H9 (cell line): ENCODE results near the gene SMARCC1. TPM values are rescaled to one million over a fixed set of nuclear protein-coding genes. Genes with fewer than 3 reads are reported as not detected.

Experiments
- DNase-seq: peaks from one replicate; pipeline ENCODE4 v3.0.0-alpha.2; 2017
- H2AFZ ChIP-seq: one replicate; pipeline ENCODE4 v1.6.1; 2013; ENCODE audit warnings: mild to moderate bottlenecking, low read length, control low read depth, moderate library complexity
- H2AK5ac ChIP-seq: 2 replicates; pipeline ENCODE4 v1.6.1; 2013; ENCODE audit warnings: low read length, control low read depth, mixed read lengths; ENCODE audit not compliant: insufficient read length
- H2BK120ac ChIP-seq: one replicate; pipeline ENCODE4 v1.6.1; 2013; ENCODE audit warnings: low read depth, mild to moderate bottlenecking, low read length, control low read depth, inconsistent platforms; ENCODE audit not compliant: poor library complexity, severe bottlenecking
- H2BK12ac ChIP-seq: 2 replicates; pipeline ENCODE4 v1.6.1; 2013; ENCODE audit warnings: low read length, control low read depth, mixed read lengths, low read depth; ENCODE audit not compliant: insufficient read length
- H2BK15ac ChIP-seq: 2 replicates; pipeline ENCODE4 v1.6.1; 2013; ENCODE audit warnings: low read depth, low read length, control low read depth
- H2BK20ac ChIP-seq: one replicate; pipeline ENCODE4 v1.6.1; 2013; ENCODE audit warnings: low read depth, mild to moderate bottlenecking, low read length, control low read depth, inconsistent platforms; ENCODE audit not compliant: poor library complexity, severe bottlenecking
- H2BK5ac ChIP-seq: 2 replicates; pipeline ENCODE4 v1.6.1; 2013; ENCODE audit warnings: low read length, control low read depth, mixed read lengths; ENCODE audit not compliant: insufficient read length
- H3K14ac ChIP-seq: 2 replicates; pipeline ENCODE4 v1.6.1; 2013; ENCODE audit warnings: low read length, control low read depth; ENCODE audit not compliant: insufficient read depth
- H3K18ac ChIP-seq: 2 replicates; pipeline ENCODE4 v1.6.1; 2013; ENCODE audit warnings: low read depth, mild to moderate bottlenecking, mixed read lengths, low read length, control low read depth; ENCODE audit not compliant: insufficient read length
- H3K23ac ChIP-seq: 2 replicates; pipeline ENCODE4 v1.6.1; 2013; ENCODE audit warnings: low read length, control low read depth, mixed read lengths, low read depth; ENCODE audit not compliant: insufficient read length
- H3K23me2 ChIP-seq: 2 replicates; pipeline ENCODE4 v1.6.1; 2013; ENCODE audit warnings: low read depth, mild to moderate bottlenecking, mixed read lengths, low read length, control low read depth; ENCODE audit not compliant: insufficient read length, poor library complexity, severe bottlenecking
- H3K27ac ChIP-seq: 2 replicates; pipeline ENCODE4 v1.5.1; 2013; ENCODE audit warnings: low read length, control low read depth, mixed read lengths, low read depth; ENCODE audit not compliant: insufficient read length
- H3K27me3 ChIP-seq: 2 replicates; pipeline ENCODE4 v1.6.1; 2013; ENCODE audit warnings: low read length, control low read depth, inconsistent platforms; ENCODE audit not compliant: insufficient read depth
- H3K4ac ChIP-seq: 2 replicates; pipeline ENCODE4 v1.6.1; 2013; ENCODE audit warnings: low read depth, mild to moderate bottlenecking, control low read depth, inconsistent platforms, low read length, moderate library complexity
- H3K4me1 ChIP-seq: 2 replicates; pipeline ENCODE4 v1.6.1; 2013; ENCODE audit warnings: low read length, control low read depth, inconsistent platforms; ENCODE audit not compliant: insufficient read depth
- H3K4me2 ChIP-seq: 2 replicates; pipeline ENCODE4 v1.6.1; 2013; ENCODE audit warnings: low read length, control low read depth, mixed read lengths; ENCODE audit not compliant: insufficient read length, insufficient read depth
- H3K56ac ChIP-seq: 2 replicates; pipeline ENCODE4 v1.6.1; 2013; ENCODE audit warnings: low read depth, mild to moderate bottlenecking, mixed read lengths, low read length, control low read depth; ENCODE audit not compliant: insufficient read length
- H3K79me1 ChIP-seq: 2 replicates; pipeline ENCODE4 v1.6.1; 2013; ENCODE audit warnings: low read depth, mild to moderate bottlenecking, moderate library complexity, low read length, control low read depth, inconsistent platforms; ENCODE audit not compliant: insufficient read depth, poor library complexity, severe bottlenecking
- H3K79me2 ChIP-seq: 2 replicates; pipeline ENCODE4 v1.6.1; 2013; ENCODE audit warnings: low read length, control low read depth, inconsistent platforms; ENCODE audit not compliant: insufficient read depth
- H3K9ac ChIP-seq: 2 replicates; pipeline ENCODE4 v1.6.1; 2013; ENCODE audit warnings: low read length, control low read depth, mixed read lengths; ENCODE audit not compliant: insufficient read length; ENCODE audit errors: extremely low read depth
- H3K9me3 ChIP-seq: one replicate; pipeline ENCODE4 v1.6.1; 2013; ENCODE audit warnings: low read depth, low read length, inconsistent platforms; ENCODE audit not compliant: control insufficient read depth
- H3T11ph ChIP-seq: one replicate; pipeline ENCODE4 v1.6.1; 2013; ENCODE audit warnings: mild to moderate bottlenecking, low read length, control low read depth, inconsistent platforms
- H4K20me1 ChIP-seq: one replicate; pipeline ENCODE4 v1.6.1; 2013; ENCODE audit not compliant: control insufficient read depth, insufficient read length, insufficient read depth
- H4K5ac ChIP-seq: 2 replicates; pipeline ENCODE4 v1.6.1; 2013; ENCODE audit warnings: low read depth, mild to moderate bottlenecking, mixed read lengths, low read length, control low read depth; ENCODE audit not compliant: insufficient read length
- H4K8ac ChIP-seq: replicated peaks from 2 replicates; pipeline ENCODE4 v1.6.1; 2013; ENCODE audit warnings: low read length, control low read depth, mixed read lengths, low read depth; ENCODE audit not compliant: insufficient read length
- H4K91ac ChIP-seq: 2 replicates; pipeline ENCODE4 v1.6.1; 2013; ENCODE audit warnings: low read depth, mild to moderate bottlenecking, moderate library complexity, mixed read lengths, low read length, control low read depth; ENCODE audit not compliant: insufficient read length
- H3K27ac Mint-ChIP-seq, 3 experiments: 2 replicates in 2 of 3; 3 replicates in 1 of 3; pipeline ENCODE4 v1.8.0; 2020 to 2021; ENCODE audit warnings: mixed read lengths in 3 of 3, mild to moderate bottlenecking in 1 of 3, moderate library complexity in 1 of 3
- H3K27me3 Mint-ChIP-seq: 2 replicates; pipeline ENCODE4 v1.8.0; 2021; ENCODE audit warnings: low read depth, mild to moderate bottlenecking, moderate library complexity, mixed read lengths
- H3K36me3 Mint-ChIP-seq, 3 experiments: 2 replicates in 2 of 3; 3 replicates in 1 of 3; pipeline ENCODE4 v1.8.0; 2020 to 2021; ENCODE audit warnings: low read depth in 3 of 3, mixed read lengths in 3 of 3; ENCODE audit not compliant: insufficient read depth in 1 of 3
- H3K4me1 Mint-ChIP-seq, 2 experiments: 2 replicates each; pipeline ENCODE4 v1.8.0; 2020; ENCODE audit warnings: mixed read lengths in 2 of 2
- H3K4me3 Mint-ChIP-seq, 2 experiments: 2 replicates in 1 of 2; 3 replicates in 1 of 2; pipeline ENCODE4 v1.8.0; 2020 to 2021; ENCODE audit warnings: mild to moderate bottlenecking in 2 of 2, mixed read lengths in 2 of 2, moderate library complexity in 1 of 2
- H3K9me3 Mint-ChIP-seq, 2 experiments: 2 replicates in 1 of 2; 3 replicates in 1 of 2; pipeline ENCODE4 v1.8.0; 2020; ENCODE audit warnings: mild to moderate bottlenecking in 2 of 2, mixed read lengths in 2 of 2, moderate library complexity in 1 of 2
- CTCF ChIP-seq: fragments of 200-600 bp; sonication (generic); conservative IDR thresholded peaks from 3 replicates; pipeline ENCODE4 v1.8.0; 2021; ENCODE audit warnings: antibody characterized with exemption, mild to moderate bottlenecking
- WGBS: extraction: QIAGEN DNeasy Blood & Tissue Kit; methylation state at CpG from one replicate; pipeline ENCODE4 v1.1.7; 2013; ENCODE audit warnings: missing lambda C conversion rate, low lambda C conversion rate, mixed read lengths; ENCODE audit not compliant: insufficient read length; ENCODE audit errors: extremely low coverage; 5-methylcytosine and 5-hydroxymethylcytosine counted together
- total RNA-seq: library from RNA; stranded (reverse); gene quantifications from 2 replicates; pipeline ENCODE4 v1.2.1, GENCODE V29; 2021

SMARCC1 gene
- total RNA-seq, 1 experiment from 2014 or later = 274 TPM

- Histone ChIP-seq H3K4me1 (no peaks in the 10 kb centered on the region), H3K27ac (no peak overlapping the region), H3K23me2 (no peaks in the 10 kb centered on the region), H3K56ac (no peak overlapping the region), H2BK5ac (no peak overlapping the region), H3K23ac (no peak overlapping the region), H3T11ph (no peak overlapping the region), H3K9me3 (no peaks in the 10 kb centered on the region), H2AK5ac (no peak overlapping the region), H3K4me2 (no peak overlapping the region), H2BK20ac (no peak overlapping the region), H3K79me2 (no peaks in the 10 kb centered on the region), H4K8ac (no peak overlapping the region), H2BK15ac (no peak overlapping the region), H3K27me3 (no peaks in the 10 kb centered on the region), H3K79me1 (peaks cover 3% of the 10 kb centered on the region), H3K9ac (no peak overlapping the region), H2BK120ac (no peak overlapping the region), H4K5ac (no peak overlapping the region), H3K4ac (no peak overlapping the region), H3K18ac (no peak overlapping the region), H4K20me1 (no peaks in the 10 kb centered on the region), H2AFZ (no peak overlapping the region), H2BK12ac (no peak overlapping the region), H3K14ac (no peak overlapping the region), H4K91ac (no peak overlapping the region)
- no peak for DNase-seq
- Mint-ChIP-seq H3K4me3 (no peak overlapping the region), H3K4me1 (no peaks in the 10 kb centered on the region), H3K36me3 (peaks cover 46 to 62% (median 56%) of the 10 kb centered on the region in 3 experiments), H3K27me3 (no peaks in the 10 kb centered on the region), H3K9me3 (no peaks in the 10 kb centered on the region), H3K27ac (peak overlapping the region in 1 of 3 experiments; percentile 16; a peak in 1 of 7 replicates)
- WGBS = no CpG with 5 or more reads among the region's 3 CpGs
- TF ChIP-seq CTCF = no peak
Observed at GRCh38 chr3:47610583-47610982, 171.1 kb downstream of the SMARCC1 start.
